Measurements from ENCODE around the gene MB. TPM values are rescaled to one million over a fixed set of nuclear protein-coding genes. Genes with fewer than 3 reads are reported as not detected.

MB gene
- polyA plus RNA-seq, 3 donors from 2014 or later, result 0.33 TPM; not detected in 2

GRCh38 chr22:35592418-35592967 lies 24.6 kb downstream of the MB start:
- H3K4me1 Mint-ChIP-seq, result no peaks in the 10 kb centered on the region
- DNase-seq, result no peak
- no peaks in the 10 kb centered on the region for H3K9me3 Mint-ChIP-seq
- peaks cover 0 to 4% (median 0%) of the 10 kb centered on the region in 3 donors for H3K27me3 Mint-ChIP-seq (ENCODE audit: low read depth in 3 of 3)
- H3K4me3 Mint-ChIP-seq, result no peak overlapping the region
- H3K27ac Mint-ChIP-seq, result no peak overlapping the region
- no peaks in the 10 kb centered on the region for H3K36me3 Mint-ChIP-seq

GRCh38 chr22:35591714-35592417 lies 25.3 kb downstream of the MB start:
- no peaks in the 10 kb centered on the region for H3K9me3 Mint-ChIP-seq
- no peaks in the 10 kb centered on the region for H3K4me1 Mint-ChIP-seq
- H3K27me3 Mint-ChIP-seq (ENCODE audit: low read depth in 3 of 3), result peaks cover 0 to 4% (median 0%) of the 10 kb centered on the region in 3 donors
- no peak for DNase-seq
- no peak overlapping the region for H3K27ac Mint-ChIP-seq
- H3K4me3 Mint-ChIP-seq, result no peak overlapping the region
- H3K36me3 Mint-ChIP-seq, result no peaks in the 10 kb centered on the region

GRCh38 chr22:35590634-35591295 lies 26.4 kb downstream of the MB start:
- Mint-ChIP-seq H3K4me1 (no peaks in the 10 kb centered on the region), H3K27me3 (ENCODE audit: low read depth in 3 of 3) (peaks cover 0 to 4% (median 0%) of the 10 kb centered on the region in 3 donors), H3K9me3 (no peaks in the 10 kb centered on the region), H3K36me3 (no peaks in the 10 kb centered on the region), H3K4me3 (no peak overlapping the region), H3K27ac (no peak overlapping the region)
- no peak for DNase-seq

DNA sequence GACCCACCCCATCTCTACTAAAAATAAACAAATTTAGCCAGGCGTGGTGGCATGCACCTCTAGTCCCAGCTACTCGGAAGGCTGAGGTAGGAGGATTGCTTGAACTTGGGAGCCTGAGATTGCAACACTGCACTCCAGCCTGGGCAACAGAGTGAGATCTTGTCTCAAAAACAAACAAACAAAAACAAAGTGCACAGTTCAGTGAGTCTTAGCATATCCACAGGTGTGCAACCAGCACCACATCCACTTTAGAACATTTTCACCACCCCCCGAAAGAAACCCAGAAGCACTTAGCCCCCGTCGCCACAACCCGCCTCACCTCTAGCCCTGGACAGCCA lies 27.4 kb downstream of the MB start:
- Mint-ChIP-seq H3K36me3 (no peaks in the 10 kb centered on the region), H3K27ac (no peak overlapping the region), H3K4me3 (no peak overlapping the region), H3K27me3 (ENCODE audit: low read depth in 3 of 3) (peaks cover 0 to 4% (median 0%) of the 10 kb centered on the region in 3 donors), H3K4me1 (no peaks in the 10 kb centered on the region), H3K9me3 (no peaks in the 10 kb centered on the region)
- DNase-seq, result no peak

DNA sequence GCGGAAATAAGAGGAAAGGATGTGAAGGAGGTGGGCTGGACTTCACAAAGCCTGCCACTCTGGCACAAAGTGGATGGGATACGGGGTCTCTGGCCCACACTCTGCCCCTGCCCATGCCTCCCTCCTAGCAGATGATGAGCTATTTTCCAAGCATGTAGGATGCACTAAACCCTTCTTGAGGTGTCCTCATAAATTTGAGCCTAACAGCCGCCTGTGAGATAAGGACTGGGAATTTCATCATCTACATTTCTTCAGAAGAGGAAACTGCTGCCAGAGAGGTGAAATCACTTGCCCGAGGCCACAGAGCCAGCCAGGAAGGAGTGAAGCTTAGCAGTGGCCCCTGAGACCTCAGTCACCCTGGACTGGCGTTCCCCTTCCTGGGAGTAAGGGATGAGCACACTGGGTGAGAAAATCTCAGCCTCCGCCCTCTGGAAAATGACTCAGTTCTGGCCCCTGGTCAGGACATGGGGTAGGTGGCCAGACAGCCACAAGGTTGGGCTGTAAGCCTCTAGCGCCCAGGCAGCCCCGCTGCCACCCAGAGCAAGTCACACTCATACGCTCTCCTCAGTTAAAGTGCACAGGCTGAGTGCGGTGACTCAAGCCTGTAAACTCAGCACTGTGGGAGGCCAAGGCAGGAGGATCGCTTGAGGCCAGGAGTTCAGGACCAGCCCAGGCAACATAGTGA lies 27.9 kb downstream of the MB start:
- Mint-ChIP-seq H3K4me1 (no peaks in the 10 kb centered on the region), H3K4me3 (no peak overlapping the region), H3K9me3 (no peaks in the 10 kb centered on the region), H3K27me3 (ENCODE audit: low read depth in 3 of 3) (peaks cover 0 to 4% (median 0%) of the 10 kb centered on the region in 3 donors), H3K36me3 (no peaks in the 10 kb centered on the region), H3K27ac (no peak overlapping the region)
- no peak for DNase-seq

- peaks cover 0 to 2% (median 0%) of the 10 kb centered on the region in 6 donors for H3K9me3 Mint-ChIP-seq
- H3K4me1 Mint-ChIP-seq, result no peaks in the 10 kb centered on the region
- no peak for DNase-seq
- H3K27ac Mint-ChIP-seq, result no peak overlapping the region
- peaks cover 0 to 4% (median 0%) of the 10 kb centered on the region in 3 donors for H3K27me3 Mint-ChIP-seq (ENCODE audit: low read depth in 3 of 3)
- H3K36me3 Mint-ChIP-seq, result no peaks in the 10 kb centered on the region
- no peak overlapping the region for H3K4me3 Mint-ChIP-seq
Observed at GRCh38 chr22:35587896-35588295, 29.2 kb downstream of the MB start.

DNA sequence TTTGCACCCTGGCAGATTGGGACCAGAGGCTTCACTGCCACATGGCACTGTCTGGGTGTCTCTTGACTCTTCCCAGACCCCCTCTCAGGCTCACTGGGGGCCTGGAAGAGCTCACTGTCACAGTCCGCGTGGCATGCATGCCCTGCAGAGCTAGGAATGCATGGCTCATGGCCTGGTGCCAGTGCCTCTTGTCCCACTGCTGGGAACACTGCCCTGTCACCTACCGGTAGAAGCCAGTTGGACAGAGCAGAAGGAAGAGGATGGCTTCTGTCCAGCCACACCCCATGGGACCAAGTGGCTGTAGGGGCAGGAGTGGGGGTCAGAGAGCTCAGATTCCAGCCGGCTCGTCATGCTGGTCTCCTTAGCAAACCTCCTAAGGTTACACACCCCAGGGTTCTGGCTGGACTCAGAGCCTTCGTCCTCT lies 29.7 kb downstream of the MB start:
- Mint-ChIP-seq H3K9me3 (peaks cover 0 to 2% (median 0%) of the 10 kb centered on the region in 6 donors), H3K27me3 (ENCODE audit: low read depth in 3 of 3) (peaks cover 0 to 2% (median 0%) of the 10 kb centered on the region in 3 donors), H3K4me1 (no peaks in the 10 kb centered on the region), H3K27ac (no peak overlapping the region), H3K4me3 (no peak overlapping the region), H3K36me3 (no peaks in the 10 kb centered on the region)
- no peak for DNase-seq

- no peak overlapping the region for H3K4me3 Mint-ChIP-seq
- no peaks in the 10 kb centered on the region for H3K4me1 Mint-ChIP-seq
- H3K27ac Mint-ChIP-seq, result peak overlapping the region in 1 of 6 donors; percentile 35
- DNase-seq, result no peak
- H3K9me3 Mint-ChIP-seq, result peaks cover 0 to 2% (median 0%) of the 10 kb centered on the region in 6 donors
- H3K36me3 Mint-ChIP-seq, result no peaks in the 10 kb centered on the region
- H3K27me3 Mint-ChIP-seq (ENCODE audit: low read depth in 3 of 3), result no peaks in the 10 kb centered on the region
Observed at GRCh38 chr22:35586771-35587170, 30.4 kb downstream of the MB start.

GRCh38 chr22:35582861-35583670 lies 34.1 kb downstream of the MB start:
- Mint-ChIP-seq H3K27ac (no peak overlapping the region), H3K4me1 (no peaks in the 10 kb centered on the region), H3K4me3 (no peak overlapping the region), H3K27me3 (ENCODE audit: low read depth in 3 of 3) (peaks cover 0 to 2% (median 0%) of the 10 kb centered on the region in 3 donors), H3K36me3 (no peaks in the 10 kb centered on the region), H3K9me3 (peaks cover 0 to 2% (median 0%) of the 10 kb centered on the region in 6 donors)
- peak; percentile 44 to 50 (median 46) for DNase-seq

DNA sequence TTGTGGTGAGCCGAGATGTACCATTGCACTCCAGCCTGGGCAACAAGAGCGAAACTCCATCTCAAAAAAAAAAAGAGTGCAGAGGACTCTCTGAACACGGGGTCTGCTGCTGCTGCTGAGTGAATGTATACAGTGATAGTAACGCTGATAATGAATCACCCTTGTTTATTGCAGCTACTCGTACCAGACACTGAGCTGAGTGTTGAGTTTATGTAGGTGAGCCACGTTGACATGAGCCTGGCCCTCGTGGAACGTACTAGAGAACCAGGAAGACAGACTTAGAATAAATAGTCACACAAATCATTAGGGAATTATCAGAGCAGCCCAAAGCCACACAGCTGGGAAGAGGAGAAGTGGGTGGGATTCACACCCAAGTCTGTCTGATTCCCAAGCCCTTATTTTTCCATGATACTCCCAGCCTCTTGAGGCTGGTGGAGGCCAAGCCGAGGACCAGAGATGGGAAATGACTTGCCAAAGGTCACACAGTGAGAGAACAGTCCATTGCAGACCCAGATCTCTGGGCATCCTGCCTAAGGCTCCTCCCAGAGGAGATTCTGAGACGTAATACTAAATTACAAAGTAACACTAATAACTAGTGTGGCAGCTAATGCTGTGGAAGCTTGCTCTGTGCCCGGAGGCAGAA lies 34.8 kb downstream of the MB start:
- Mint-ChIP-seq H3K27ac (no peak overlapping the region), H3K4me3 (no peak overlapping the region), H3K27me3 (ENCODE audit: low read depth in 3 of 3) (peaks cover 0 to 4% (median 0%) of the 10 kb centered on the region in 3 donors), H3K36me3 (no peaks in the 10 kb centered on the region), H3K4me1 (no peaks in the 10 kb centered on the region), H3K9me3 (peaks cover 0 to 2% (median 0%) of the 10 kb centered on the region in 6 donors)
- no peak for DNase-seq

GRCh38 chr22:35581023-35581413 lies 36.1 kb downstream of the MB start:
- Mint-ChIP-seq H3K4me3 (no peak overlapping the region), H3K4me1 (no peaks in the 10 kb centered on the region), H3K27ac (no peak overlapping the region), H3K36me3 (no peaks in the 10 kb centered on the region), H3K9me3 (peaks cover 0 to 2% (median 0%) of the 10 kb centered on the region in 6 donors), H3K27me3 (ENCODE audit: low read depth in 3 of 3) (peaks cover 0 to 4% (median 3%) of the 10 kb centered on the region in 3 donors)
- DNase-seq, result no peak

DNA sequence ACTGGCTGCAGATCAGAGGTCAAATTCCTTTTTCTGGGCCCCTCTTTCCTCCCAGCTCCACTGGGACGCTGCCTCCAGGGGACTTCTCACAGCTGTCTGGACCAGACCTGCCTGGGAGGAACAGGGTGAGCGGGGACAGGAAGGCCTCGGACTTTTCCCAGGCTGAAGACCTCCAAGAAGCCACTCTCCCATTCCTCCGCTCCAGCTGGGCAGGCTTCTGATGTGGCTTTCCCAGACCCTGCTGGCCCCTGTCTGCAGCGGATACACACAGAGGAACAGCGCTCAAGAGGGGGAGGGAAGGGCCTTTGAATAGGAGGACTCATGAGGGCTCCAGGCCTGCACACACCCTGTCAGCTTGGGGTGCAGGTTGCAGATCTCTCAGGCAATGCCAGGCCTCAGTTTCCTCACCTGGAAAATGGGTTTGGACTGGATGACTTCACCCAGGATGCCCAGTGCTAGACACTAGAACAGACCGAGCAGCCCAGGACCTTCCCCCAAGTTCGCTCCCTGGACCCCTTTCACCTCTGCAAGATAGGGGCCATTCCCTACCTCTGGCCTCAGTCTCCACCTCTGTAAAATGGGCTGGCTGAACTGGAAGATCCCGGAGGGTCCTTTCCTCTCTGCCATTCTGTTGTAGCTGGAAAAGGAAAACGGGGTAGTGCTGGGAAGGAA lies 36.6 kb downstream of the MB start:
- Mint-ChIP-seq H3K4me3 (no peak overlapping the region), H3K27ac (no peak overlapping the region), H3K27me3 (ENCODE audit: low read depth in 3 of 3) (peaks cover 0 to 4% (median 3%) of the 10 kb centered on the region in 3 donors), H3K9me3 (peaks cover 0 to 2% (median 0%) of the 10 kb centered on the region in 6 donors), H3K36me3 (no peaks in the 10 kb centered on the region), H3K4me1 (no peaks in the 10 kb centered on the region)
- DNase-seq, result no peak

Data from immature natural killer cell (primary cell).